Suprapubic skin (tissue), 2 donors: ENCODE data around the gene ITSN1.

Experiments used
- EP300 ChIP-seq: sonication (generic); formaldehyde crosslinking; IDR thresholded peaks from one replicate; pipeline ENCODE4 v1.6.1; 2017; ENCODE audit warnings: antibody characterized with exemption
- POLR2A ChIP-seq, 2 donors: fragments of 450-650 bp; IDR thresholded peaks; one replicate each; pipeline ENCODE4 v1.6.1; 2017; ENCODE audit warnings: antibody characterized with exemption in 2 of 2, mild to moderate bottlenecking in 2 of 2, moderate library complexity in 2 of 2

DNA sequence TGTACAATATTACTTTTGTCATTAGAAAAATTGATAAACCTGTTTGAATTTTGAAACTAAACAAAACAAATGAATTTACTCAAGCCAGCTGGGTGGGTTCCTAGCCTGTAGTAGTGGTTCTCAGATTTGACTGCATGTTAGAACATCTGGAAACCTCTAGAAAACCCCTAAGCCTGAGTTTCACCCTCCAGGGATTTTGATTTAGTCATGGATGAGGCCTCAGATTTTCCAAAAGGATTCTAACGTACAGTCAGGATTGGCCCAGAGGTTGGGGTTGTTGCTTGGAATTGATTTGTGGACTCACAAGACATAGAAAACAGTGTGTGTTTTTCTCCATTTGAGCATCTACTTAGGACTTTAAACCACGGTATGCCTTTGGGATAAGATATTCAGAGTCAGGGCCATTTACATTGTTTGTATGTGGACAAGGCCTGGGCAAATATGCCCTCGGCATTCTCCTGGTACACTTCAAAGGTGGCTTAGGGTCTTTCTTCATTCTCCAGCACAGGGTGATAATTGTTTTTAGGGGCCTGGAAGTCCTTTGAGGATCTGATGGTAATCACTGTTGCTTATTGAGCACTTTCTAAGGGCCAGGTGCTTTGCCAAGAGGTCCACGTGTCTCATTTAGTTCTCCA is 230.7 kb downstream of the ITSN1 start:
- TF ChIP-seq POLR2A (IDR thresholded peaks at IDR 0.05): no peak
- TF ChIP-seq EP300: no peak
